H1 (cell line): ENCODE measurements around the gene TENT4A. TPM values are rescaled to one million over a fixed set of nuclear protein-coding genes. Genes with fewer than 3 reads are reported as not detected.

Experiments
- CHD7 ChIP-seq: fragments of 300-600 bp; sonication (generic); IDR thresholded peaks from 2 replicates; pipeline ENCODE4 v1.7.1; 2012; ENCODE audit warnings: low read length, moderate library complexity, mild to moderate bottlenecking, inconsistent platforms; ENCODE audit not compliant: insufficient replicate concordance
- POLR2AphosphoS5 ChIP-seq: IDR thresholded peaks from 2 replicates; pipeline ENCODE4 v1.6.1; 2011; ENCODE audit warnings: low read depth, low read length
- polyA plus RNA-seq, 7 experiments: library from polyadenylated mRNA; depleted of rRNA in 3 of 7; stranded (reverse) in 5 of 7; unstranded in 2 of 7; fragments of >200 nt in 5 of 7; fragments of 200-250 nt in 2 of 7; gene quantifications; 1 replicate in 5 of 7; 2 replicates in 1 of 7; 4 replicates in 1 of 7; pipeline versions ENCODE4 v1.2.1 to v1.2.3, GENCODE V29; 2011 to 2013; ENCODE audit warnings: missing spikeins in 2 of 7, mixed read lengths in 2 of 7
- total RNA-seq: library from RNA; stranded (reverse); fragmentation: NEBNext Ultra II Directional; extraction: Animal tissue kit (Norgen Biotek cat#: 25700); gene quantifications from 2 replicates; pipeline ENCODE4 v1.2.1, GENCODE V29; 2021

The TENT4A gene
- total and polyA plus RNA-seq, 2 of the 8 experiments (the other 6 are each of a cell fraction or from before 2014, with no cell fraction given): 8.9 to 25.1 TPM

- TF ChIP-seq CHD7 (no peak), POLR2AphosphoS5 (peak; percentile 32; the same call in 1 of the 2 replicates)
Observed at GRCh38 chr5:6712142-6712576, 1.1 kb upstream of the TENT4A start (continued).
